H54 (cell line): ENCODE data around the gene ADCY2.

Experiments
- DNase-seq: peaks from one replicate; pipeline ENCODE4 v3.0.0; 2011; ENCODE audit warnings: low spot score, mixed read lengths; ENCODE audit not compliant: insufficient read length
- FAIRE-seq: peaks from 3 replicates; lab custom pipeline; 2011; peaks lifted over from hg19 to GRCh38; lab: Jason Lieb, UNC
- POLR2A ChIP-seq: IDR thresholded peaks from 2 replicates; pipeline ENCODE4 v1.6.1; 2011; ENCODE audit warnings: low read depth, mild to moderate bottlenecking, low read length

Gene ADCY2

DNA sequence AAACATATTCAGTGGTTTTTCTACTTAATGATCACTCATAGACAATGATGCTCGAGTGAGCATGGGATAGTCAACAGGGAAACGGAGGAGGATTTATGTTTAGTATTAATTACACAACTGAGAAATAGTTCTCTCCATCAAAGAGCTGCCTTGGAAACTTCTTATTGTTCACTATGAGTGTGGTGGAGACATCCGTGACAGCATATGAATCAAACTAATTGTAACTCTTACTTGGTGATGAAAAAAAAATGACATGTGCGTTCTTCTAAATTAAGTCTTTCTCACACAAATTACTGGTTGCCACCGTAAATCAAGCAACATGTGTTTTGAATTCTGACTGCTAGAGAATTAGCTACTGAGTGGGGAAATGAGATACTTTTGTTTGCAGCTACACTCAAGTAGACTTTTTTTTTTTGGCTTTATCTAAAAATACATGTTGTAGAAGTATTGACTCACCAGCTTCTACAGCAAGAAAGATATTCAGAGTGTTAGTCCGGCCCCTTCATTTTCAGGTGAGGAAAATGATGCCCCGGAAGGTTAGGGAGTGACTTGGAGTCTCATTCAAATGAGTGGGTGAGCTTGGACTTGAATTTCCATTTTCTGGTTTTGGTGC is 275.5 kb downstream of the ADCY2 start:
- FAIRE-seq (no peak), DNase-seq (no peak)
- TF ChIP-seq POLR2A: no peak

DNA sequence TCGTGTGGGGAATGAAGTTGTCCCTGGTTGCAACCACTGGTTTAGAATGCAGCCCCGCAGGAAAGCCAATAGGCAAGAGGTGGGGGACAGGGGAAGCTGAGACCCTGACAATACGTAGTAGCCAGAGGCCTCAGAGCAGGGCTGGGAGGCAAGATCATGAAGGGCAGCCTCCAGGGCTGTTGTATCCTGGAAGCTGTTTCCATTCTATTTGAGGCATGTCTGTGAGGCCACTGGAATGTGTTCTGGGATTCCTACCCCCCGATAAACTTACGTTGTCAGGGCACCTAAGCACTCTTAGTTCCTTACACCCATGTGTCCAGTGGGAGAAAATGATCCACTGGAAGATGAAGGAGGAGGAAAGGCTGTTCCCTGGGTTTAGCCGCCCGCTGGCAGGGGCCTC is 277.7 kb downstream of the ADCY2 start:
- FAIRE-seq: no peak
- no peak for TF ChIP-seq POLR2A

DNA sequence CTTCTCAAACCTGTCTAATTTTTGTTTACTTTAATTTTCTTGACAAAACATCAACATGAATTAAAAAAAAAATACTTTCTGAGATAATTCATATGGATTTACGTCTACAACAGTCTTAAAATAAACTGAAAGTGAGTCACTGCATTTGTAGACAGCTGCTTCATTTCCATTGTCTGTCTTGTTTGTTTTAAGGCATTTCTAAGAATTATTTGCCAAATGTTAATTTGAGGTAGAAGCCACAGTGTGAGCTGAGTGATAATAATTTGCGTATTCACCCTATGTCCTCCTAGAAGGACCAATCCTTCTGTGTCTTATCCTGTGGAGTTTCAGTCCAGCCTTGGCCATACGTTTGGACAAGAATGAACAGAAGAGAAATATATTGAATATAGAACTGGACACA is 280.5 kb downstream of the ADCY2 start:
- TF ChIP-seq POLR2A: no peak
- DNase-seq: no peak
- FAIRE-seq: no peak

More for the DNA sequence above, 277.7 kb downstream of the ADCY2 start:
- no peak for DNase-seq

DNA sequence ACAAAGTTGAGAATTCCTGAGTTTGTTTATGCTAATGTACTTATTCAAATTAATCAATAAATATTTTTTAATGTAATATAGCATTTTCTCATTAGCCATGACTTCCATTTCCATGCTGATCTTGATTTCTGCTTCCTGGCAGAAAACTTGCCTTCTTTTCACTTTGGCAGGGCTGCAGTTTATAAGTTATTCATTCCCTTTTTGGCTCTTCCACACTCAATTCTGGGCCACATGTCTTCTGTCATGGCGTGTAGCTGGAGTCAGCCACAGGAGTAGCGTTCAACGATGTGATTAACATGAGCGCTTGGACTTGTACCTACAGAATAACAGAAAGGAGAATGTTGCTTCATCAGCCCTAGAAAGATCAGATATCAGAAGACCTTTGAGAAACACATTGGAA is 282.1 kb downstream of the ADCY2 start:
- no peak for TF ChIP-seq POLR2A
- FAIRE-seq (no peak), DNase-seq (no peak)

DNA sequence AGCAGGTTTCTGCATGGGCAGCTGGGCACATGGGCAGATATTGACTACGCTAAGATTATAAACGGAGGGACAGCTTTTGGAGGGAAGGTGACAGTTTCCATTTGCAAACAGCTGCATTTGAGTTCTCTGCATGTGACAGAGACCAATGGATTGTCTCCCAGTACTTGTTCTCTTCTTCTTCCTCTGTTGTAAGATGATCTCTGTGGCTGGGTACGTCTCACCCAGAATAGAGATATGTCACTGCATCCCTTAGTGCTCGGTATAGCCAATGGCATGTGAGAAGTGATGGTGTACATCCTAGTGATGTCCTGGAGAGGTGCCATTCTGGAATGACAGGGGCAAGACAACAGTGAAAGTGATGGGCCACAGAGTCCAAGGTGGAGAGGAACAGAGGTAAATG is 283.7 kb downstream of the ADCY2 start:
- no peak for TF ChIP-seq POLR2A
- FAIRE-seq (no peak), DNase-seq (no peak)

DNA sequence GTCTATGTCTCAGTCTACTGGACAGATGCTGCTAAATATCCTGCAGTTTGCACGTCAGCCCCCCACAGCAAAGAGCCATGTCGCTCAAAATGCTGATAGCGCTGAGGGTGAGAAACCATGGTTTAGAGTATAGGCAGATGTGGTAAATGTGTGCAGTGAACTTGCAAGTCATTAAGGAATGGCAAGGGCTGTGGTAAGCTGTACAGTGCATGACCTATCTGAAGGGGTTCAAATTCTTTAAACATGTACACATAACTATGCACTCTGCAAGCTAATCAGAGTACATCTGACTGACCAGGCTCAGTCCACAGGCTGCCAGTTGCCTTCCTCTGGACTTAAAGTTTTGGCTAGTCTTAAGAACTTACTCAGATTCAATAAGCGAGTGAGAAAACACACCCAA is 284.3 kb downstream of the ADCY2 start:
- no peak for DNase-seq
- TF ChIP-seq POLR2A: no peak
- FAIRE-seq: no peak

DNA sequence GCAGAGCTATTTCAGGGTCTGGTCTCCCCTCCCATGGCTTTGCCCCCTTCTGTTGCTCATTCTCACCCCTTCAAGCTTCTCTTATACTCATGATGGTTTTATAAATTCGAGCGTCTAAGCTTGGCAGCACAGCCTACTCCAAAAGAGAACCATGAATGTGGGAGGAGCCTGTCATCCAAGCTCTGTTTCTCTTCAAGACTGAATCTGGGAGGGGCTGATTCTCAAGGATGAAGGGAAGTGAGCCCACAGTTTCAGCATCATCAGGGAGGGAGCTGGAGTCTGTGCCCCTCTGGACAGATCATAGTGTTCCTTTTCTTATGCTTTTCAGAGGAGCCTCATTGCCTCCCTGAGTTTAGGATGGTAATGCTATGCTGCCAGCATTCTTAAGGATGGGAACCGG is 286.4 kb downstream of the ADCY2 start:
- DNase-seq (no peak), FAIRE-seq (no peak)
- TF ChIP-seq POLR2A: no peak

DNA sequence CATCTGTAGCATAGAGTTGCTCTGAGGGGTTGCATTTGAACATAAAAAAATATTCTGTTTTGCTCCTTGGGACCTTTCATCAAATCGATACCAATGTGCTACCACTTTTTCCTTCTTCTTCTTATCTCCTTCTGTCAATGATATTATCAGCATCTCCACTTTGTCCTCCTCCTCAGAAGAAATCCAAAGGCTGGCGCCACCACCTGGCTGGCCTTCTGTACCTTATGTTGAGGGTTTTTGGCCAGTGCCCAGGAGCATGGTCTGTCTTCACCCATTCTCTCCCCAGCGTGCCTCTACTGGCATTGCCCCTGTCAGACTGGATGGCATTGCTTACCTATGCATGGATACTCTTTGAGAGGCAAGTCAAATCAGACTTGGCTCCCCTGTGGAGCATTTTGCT is 287.8 kb downstream of the ADCY2 start:
- no peak for DNase-seq
- TF ChIP-seq POLR2A: no peak
- FAIRE-seq: no peak

DNA sequence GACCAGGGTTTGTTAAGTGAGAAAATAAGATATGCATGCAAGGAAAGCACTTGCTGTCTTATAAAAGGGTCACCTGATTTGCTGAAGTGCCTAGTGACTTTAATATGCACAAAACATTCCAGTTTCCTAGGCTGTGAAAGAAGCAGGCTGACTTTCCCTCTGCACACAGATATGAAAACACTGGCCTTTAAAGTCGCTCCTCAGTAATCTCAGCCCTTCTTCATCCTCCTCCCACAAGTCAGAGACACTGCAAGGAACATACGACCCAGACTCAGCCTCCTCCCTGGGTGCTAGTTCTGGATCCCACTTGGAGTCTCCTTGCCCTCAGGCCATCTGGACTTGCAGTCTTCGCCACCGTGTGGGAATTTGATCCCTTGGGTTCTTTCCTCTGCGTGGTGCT is 288.9 kb downstream of the ADCY2 start:
- TF ChIP-seq POLR2A: no peak
- FAIRE-seq (no peak), DNase-seq (no peak)

DNA sequence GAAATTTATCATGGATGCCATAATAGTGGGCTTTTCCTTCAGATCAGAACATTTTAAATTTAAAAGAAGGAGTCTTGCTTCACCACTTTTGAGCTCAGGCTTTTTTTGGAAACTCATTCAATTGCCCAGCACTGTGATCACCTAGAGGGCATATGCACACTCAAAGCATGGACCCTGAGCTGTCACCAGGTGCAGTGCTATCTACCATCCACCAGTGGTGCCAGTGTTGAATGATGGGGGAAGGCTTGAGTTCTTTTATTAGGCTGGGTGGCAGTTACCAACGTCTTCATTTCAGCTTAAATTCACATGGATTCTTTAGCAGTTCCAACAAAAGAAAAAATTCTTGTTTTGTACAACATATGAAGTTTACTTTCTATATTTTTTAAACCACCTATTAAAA is 290.9 kb downstream of the ADCY2 start:
- DNase-seq: no peak
- FAIRE-seq: no peak
- no peak for TF ChIP-seq POLR2A

DNA sequence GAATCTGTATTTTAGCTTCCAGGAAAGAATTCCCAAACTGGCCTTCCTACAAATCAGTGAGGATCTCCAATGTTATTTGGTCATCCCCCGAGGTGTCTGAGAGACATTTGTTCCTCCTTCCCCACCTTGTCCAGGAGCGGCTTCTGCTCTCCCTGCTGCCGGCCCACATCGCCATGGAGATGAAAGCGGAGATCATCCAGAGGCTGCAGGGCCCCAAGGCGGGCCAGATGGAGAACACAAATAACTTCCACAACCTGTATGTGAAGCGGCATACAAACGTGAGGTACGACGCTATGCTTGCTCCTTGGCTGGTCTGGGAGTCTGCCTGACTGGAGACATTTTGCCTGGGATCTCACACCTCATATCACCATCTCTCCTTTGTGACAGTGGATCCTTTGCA is 294.6 kb downstream of the ADCY2 start:
- TF ChIP-seq POLR2A: no peak
- DNase-seq (no peak), FAIRE-seq (no peak)

DNA sequence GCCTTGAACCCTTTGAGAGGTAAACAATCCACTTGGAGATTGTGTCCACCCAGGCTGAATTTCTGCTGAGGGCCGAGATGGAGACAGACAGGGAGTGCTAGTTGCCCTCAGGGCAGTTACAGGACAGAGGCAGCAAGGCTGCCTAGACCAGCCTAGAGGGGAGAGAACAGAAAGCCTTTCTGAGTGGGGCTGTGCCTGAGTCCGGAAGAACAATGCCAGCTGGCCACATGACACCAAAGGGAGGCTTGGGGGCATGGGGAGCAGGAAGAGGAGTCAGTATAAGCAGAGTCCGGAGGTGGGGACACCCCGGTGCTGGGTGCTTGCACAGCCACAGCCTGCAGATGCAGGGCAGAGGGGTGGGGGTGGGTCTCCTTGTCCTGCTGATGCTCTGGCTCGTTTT is 309.3 kb downstream of the ADCY2 start:
- DNase-seq (no peak), FAIRE-seq (no peak)
- no peak for TF ChIP-seq POLR2A

DNA sequence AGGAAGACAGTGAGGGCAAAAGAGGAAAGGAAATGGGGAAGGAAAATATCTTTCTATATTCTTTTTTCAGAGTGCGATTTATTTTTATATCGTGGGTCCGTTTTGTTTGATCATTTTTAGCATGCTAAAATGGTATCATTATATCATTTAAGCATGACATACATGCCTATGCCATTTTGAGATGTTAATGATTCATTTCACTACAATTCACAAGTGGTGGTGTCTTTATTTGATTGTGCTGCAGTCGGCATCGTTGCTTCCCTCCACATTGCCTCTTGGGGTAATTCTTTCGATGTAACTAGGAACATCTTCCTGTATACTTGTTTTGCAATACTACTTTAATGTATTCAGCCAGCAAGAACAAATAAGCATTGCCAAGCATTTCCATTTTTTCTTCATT is 309.8 kb downstream of the ADCY2 start:
- DNase-seq: no peak
- TF ChIP-seq POLR2A: no peak
- FAIRE-seq: no peak

DNA sequence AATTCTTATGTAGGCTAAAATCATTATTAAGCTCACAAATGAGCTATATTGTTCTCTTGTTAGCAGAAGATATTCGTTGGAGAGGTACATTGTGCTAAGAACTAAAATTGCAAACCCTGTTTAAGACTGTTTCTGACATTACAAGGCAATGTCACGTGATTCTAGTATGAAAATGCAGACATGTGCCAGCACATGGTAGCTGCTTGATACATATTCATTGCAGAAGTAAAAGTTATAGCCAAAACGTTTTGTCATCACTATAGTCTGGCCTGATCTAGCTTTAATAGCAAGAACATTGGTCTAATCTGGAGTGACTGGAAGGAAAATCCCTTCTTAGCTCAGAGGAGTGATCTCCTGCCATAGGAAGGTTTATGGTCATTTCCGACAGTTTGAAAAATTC is 310.3 kb downstream of the ADCY2 start:
- no peak for TF ChIP-seq POLR2A
- no peak for FAIRE-seq
- no peak for DNase-seq

DNA sequence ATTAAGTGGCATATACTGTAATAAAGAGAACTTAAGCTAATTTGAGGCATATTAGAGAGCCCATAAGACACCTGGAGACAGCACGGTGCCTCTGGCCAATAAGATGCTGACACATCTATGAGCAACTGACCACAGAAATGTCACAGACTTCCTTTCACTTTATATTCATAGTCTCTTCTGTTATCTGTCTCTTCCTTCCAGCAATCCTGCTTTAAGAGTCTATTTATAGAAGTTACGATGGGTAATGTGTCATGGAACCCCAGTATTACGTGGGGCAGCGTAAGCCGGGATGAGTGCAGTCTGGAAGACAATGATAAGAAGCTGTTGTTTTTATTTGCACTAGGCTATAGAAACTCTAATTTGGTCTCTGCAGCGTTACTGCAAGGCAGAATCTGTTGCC is 318.2 kb downstream of the ADCY2 start:
- FAIRE-seq: no peak

DNA sequence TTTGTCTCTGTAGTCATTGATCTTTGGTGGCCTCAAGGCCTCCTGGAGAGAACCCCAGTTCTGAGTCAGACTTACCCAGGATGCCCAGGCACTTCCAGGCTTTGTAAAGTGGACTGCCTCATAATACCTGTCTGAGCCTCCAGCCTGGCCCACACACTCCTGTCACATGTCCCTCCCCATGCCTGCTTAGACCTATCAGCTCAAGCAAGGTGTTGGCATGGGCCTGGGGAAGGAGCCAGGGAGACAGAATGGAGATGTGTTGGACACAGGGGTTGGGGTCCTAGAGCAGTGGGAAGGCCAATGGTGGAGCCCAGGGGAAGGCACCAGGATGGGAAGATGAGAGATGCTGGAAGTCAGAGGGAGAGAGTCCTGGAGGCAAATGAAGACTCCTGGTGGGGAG is 318.8 kb downstream of the ADCY2 start:
- TF ChIP-seq POLR2A: no peak
- FAIRE-seq (no peak), DNase-seq (no peak)

More for the DNA sequence above, 318.2 kb downstream of the ADCY2 start:
- DNase-seq: no peak
- no peak for TF ChIP-seq POLR2A
